ENCODE results near the gene ADRB2. TPM values are rescaled to one million over a fixed set of nuclear protein-coding genes. Genes with fewer than 3 reads are reported as not detected.

The ADRB2 gene
- total RNA-seq, 1 experiment from 2014 or later = 0.26 TPM

- H4K91ac ChIP-seq (ENCODE audit: insufficient read length, low read depth, low read length) = no peak overlapping the region
- no peak overlapping the region for H3K4me2 ChIP-seq (ENCODE audit: insufficient read depth, insufficient read length, low read length)
- H3K27me3 Mint-ChIP-seq (ENCODE audit: low read depth) = peaks cover 24% of the 10 kb centered on the region
- H3K27me3 ChIP-seq (ENCODE audit: insufficient read depth, low read length) = peaks cover 2% of the 10 kb centered on the region; the same call in 1 of the 2 replicates
- H2BK12ac ChIP-seq (ENCODE audit: insufficient read length, low read depth, low read length) = no peak overlapping the region
- H2AK5ac ChIP-seq (ENCODE audit: insufficient read length, low read length) = no peak overlapping the region
- no peak overlapping the region for H3K18ac ChIP-seq (ENCODE audit: insufficient read length, low read depth, low read length)
- H3K56ac ChIP-seq (ENCODE audit: insufficient read length, low read depth, low read length) = no peak overlapping the region
- H3K79me1 ChIP-seq (ENCODE audit: insufficient read depth, low read depth, low read length, poor library complexity, severe bottlenecking) = no peaks in the 10 kb centered on the region
- H4K20me1 ChIP-seq (ENCODE audit: control insufficient read depth, insufficient read depth, insufficient read length) = no peaks in the 10 kb centered on the region
- H3K79me2 ChIP-seq (ENCODE audit: insufficient read depth, low read length) = no peaks in the 10 kb centered on the region
- WGBS (ENCODE audit: extremely low coverage, insufficient read length, low lambda C conversion rate) = no CpG with 5 or more reads among the region's 8 CpGs
- H2BK120ac ChIP-seq (ENCODE audit: low read depth, low read length, poor library complexity, severe bottlenecking) = no peak overlapping the region
- no peaks in the 10 kb centered on the region for H3K36me3 Mint-ChIP-seq (ENCODE audit: insufficient read depth in 1 of 3, low read depth in 3 of 3)
- H3K23me2 ChIP-seq (ENCODE audit: insufficient read length, low read depth, low read length, poor library complexity, severe bottlenecking) = no peaks in the 10 kb centered on the region
- no peak overlapping the region for H2BK20ac ChIP-seq (ENCODE audit: low read depth, low read length, poor library complexity, severe bottlenecking)
- no peaks in the 10 kb centered on the region for H3K9me3 ChIP-seq (ENCODE audit: control insufficient read depth, low read depth, low read length)
- no peak overlapping the region for H3K23ac ChIP-seq (ENCODE audit: insufficient read length, low read depth, low read length)
- H4K8ac ChIP-seq (replicated peaks; ENCODE audit: insufficient read length, low read depth, low read length) = no peak overlapping the region
- no peaks in the 10 kb centered on the region for H3K9me3 Mint-ChIP-seq
- no peak overlapping the region for H4K5ac ChIP-seq (ENCODE audit: insufficient read length, low read depth, low read length)
- no peak overlapping the region for H3K27ac Mint-ChIP-seq
- H2BK5ac ChIP-seq (ENCODE audit: insufficient read length, low read length) = no peak overlapping the region
- H3K9ac ChIP-seq (ENCODE audit: extremely low read depth, insufficient read length, low read length) = no peak overlapping the region
- no peak overlapping the region for H3K14ac ChIP-seq (ENCODE audit: insufficient read depth, low read length)
- H3K27ac ChIP-seq (ENCODE audit: insufficient read length, low read depth, low read length) = no peak overlapping the region
- H3K4me3 Mint-ChIP-seq = no peak overlapping the region
- no peak overlapping the region for H2BK15ac ChIP-seq (ENCODE audit: low read depth, low read length)
- no peak overlapping the region for H3T11ph ChIP-seq (ENCODE audit: low read length)
- TF ChIP-seq CTCF (conservative IDR thresholded peaks at IDR 0.05) = no peak
- H3K4ac ChIP-seq (ENCODE audit: low read depth, low read length) = no peak overlapping the region
- peaks cover 16 to 23% of the 10 kb centered on the region in 2 experiments for H3K4me1 Mint-ChIP-seq
- H3K4me1 ChIP-seq (ENCODE audit: insufficient read depth, low read length) = no peaks in the 10 kb centered on the region
- DNase-seq = no peak
- no peak overlapping the region for H2AFZ ChIP-seq (ENCODE audit: low read length)
These were observed 5.5 kb downstream of the ADRB2 start for GRCh38 chr5:148831590-148832565.

Data from H9 (cell line).